H1 (cell line): ENCODE data around the gene SWI5. TPM values are rescaled to one million over a fixed set of nuclear protein-coding genes. Genes with fewer than 3 reads are reported as not detected.

ENCODE experiments used
- CTCF ChIA-PET: fragments of 300-600 bp; sonication (Branson Sonifier 250); formaldehyde crosslinking; loops from one replicate; lab custom pipeline; 2021; ENCODE audit not compliant: partially characterized antibody; lab: Charles Lee
- POLR2A ChIA-PET: fragments of 300-600 bp; sonication (Branson Sonifier 250); formaldehyde crosslinking; loops from one replicate; lab custom pipeline; 2021; ENCODE audit warnings: inconsistent platforms; ENCODE audit not compliant: partially characterized antibody; lab: Charles Lee
- DNase-seq, 2 experiments: peaks; one replicate each; pipeline versions ENCODE4 v3.0.0 to v3.0.0-alpha.2; 2010 to 2022; ENCODE audit warnings: low spot score in 2 of 2, low read depth in 1 of 2, mixed read lengths in 1 of 2
- FAIRE-seq: peaks from 2 replicates; lab custom pipeline; 2011; peaks lifted over from hg19 to GRCh38; lab: Jason Lieb, UNC
- H2AFZ ChIP-seq: 2 replicates; pipeline ENCODE4 v1.8.1; 2012; ENCODE audit warnings: low read length, inconsistent platforms
- H2AK5ac ChIP-seq: 2 replicates; pipeline ENCODE4 v1.6.1; 2013; ENCODE audit warnings: low read depth, low read length
- H2BK120ac ChIP-seq: replicated peaks from 2 replicates; pipeline ENCODE3; 2013; ENCODE audit warnings: low read depth, low read length, inconsistent platforms
- H2BK12ac ChIP-seq: 2 replicates; pipeline ENCODE4 v1.6.1; 2013; ENCODE audit warnings: low read depth, low read length
- H2BK15ac ChIP-seq: 2 replicates; pipeline ENCODE4 v1.6.1; 2013; ENCODE audit warnings: low read length
- H2BK20ac ChIP-seq: 2 replicates; pipeline ENCODE4 v1.6.1; 2013; ENCODE audit warnings: low read length
- H2BK5ac ChIP-seq: 2 replicates; pipeline ENCODE4 v1.6.1; 2013; ENCODE audit warnings: low read depth, low read length
- H3K14ac ChIP-seq: 2 replicates; pipeline ENCODE4 v1.6.1; 2013; ENCODE audit warnings: inconsistent platforms; ENCODE audit not compliant: insufficient read length
- H3K18ac ChIP-seq: 2 replicates; pipeline ENCODE4 v1.6.1; 2013; ENCODE audit warnings: low read length; ENCODE audit errors: extremely low read depth
- H3K23ac ChIP-seq: 2 replicates; pipeline ENCODE4 v1.6.1; 2013; ENCODE audit warnings: inconsistent platforms; ENCODE audit not compliant: insufficient read length
- H3K23me2 ChIP-seq: 2 replicates; pipeline ENCODE4 v1.6.1; 2013; ENCODE audit warnings: low read depth, low read length
- H3K27ac ChIP-seq: 2 replicates; pipeline ENCODE4 v1.6.1; 2011; ENCODE audit warnings: low read depth, low read length, inconsistent platforms
- H3K27me3 ChIP-seq, 4 experiments: replicated peaks in 1 of 4; 1 replicate in 1 of 4; 2 replicates in 3 of 4; pipeline versions ENCODE4 v1.6.1 to v1.8.1; 2011 to 2013; ENCODE audit warnings: low read length in 3 of 4, mild to moderate bottlenecking in 3 of 4, inconsistent platforms in 2 of 4, mixed read lengths in 2 of 4, moderate library complexity in 1 of 4; ENCODE audit not compliant: control insufficient read depth in 3 of 4, insufficient read depth in 3 of 4; ENCODE audit errors: extremely low read depth in 1 of 4
- H3K36me3 ChIP-seq, 4 experiments: 2 replicates each; pipeline versions ENCODE4 v1.6.1 to v1.8.1; 2011 to 2013; ENCODE audit warnings: mild to moderate bottlenecking in 4 of 4, low read length in 3 of 4, moderate library complexity in 2 of 4, control low read depth in 1 of 4, inconsistent platforms in 1 of 4; ENCODE audit not compliant: insufficient read depth in 4 of 4, control insufficient read depth in 2 of 4
- H3K4ac ChIP-seq: replicated peaks from 2 replicates; pipeline ENCODE3; 2013; ENCODE audit warnings: low read length, low read depth, mixed read lengths, inconsistent platforms; ENCODE audit not compliant: insufficient read length
- H3K4me1 ChIP-seq, 4 experiments: replicated peaks in 1 of 4; 1 replicate in 1 of 4; 2 replicates in 3 of 4; pipeline versions ENCODE4 v1.6.1 to v1.8.1; 2011 to 2013; ENCODE audit warnings: low read length in 3 of 4, inconsistent platforms in 2 of 4, mixed read lengths in 1 of 4; ENCODE audit not compliant: insufficient read depth in 4 of 4, control insufficient read depth in 3 of 4
- H3K4me2 ChIP-seq, 2 experiments: 2 replicates each; pipeline versions ENCODE4 v1.6.1 to v1.8.1; 2011 to 2013; ENCODE audit warnings: low read depth in 2 of 2, low read length in 2 of 2, control low read depth in 1 of 2, inconsistent platforms in 1 of 2, mild to moderate bottlenecking in 1 of 2; ENCODE audit not compliant: insufficient read depth in 1 of 2
- H3K4me3 ChIP-seq, 4 experiments: fragments of 200-600, 300-600 bp in 1 of 4; sonication (generic), shearing (Covaris generic), sonication (Bioruptor Twin) in 1 of 4; 2 replicates each; pipeline versions ENCODE4 v1.5.1 to v1.8.1; 2011 to 2016; ENCODE audit warnings: low read length in 4 of 4, low read depth in 3 of 4, control low read depth in 2 of 4, inconsistent platforms in 2 of 4, mild to moderate bottlenecking in 2 of 4, mixed read lengths in 1 of 4, moderate library complexity in 1 of 4; ENCODE audit not compliant: insufficient read depth in 2 of 4; ENCODE audit errors: extremely low read depth in 1 of 4
- H3K56ac ChIP-seq: replicated peaks from 2 replicates; pipeline ENCODE3; 2013; ENCODE audit warnings: low read depth, mild to moderate bottlenecking, mixed read lengths, low read length, inconsistent platforms; ENCODE audit not compliant: insufficient read length
- H3K79me1 ChIP-seq: 2 replicates; pipeline ENCODE4 v1.6.1; 2013; ENCODE audit warnings: low read depth, low read length, control low read depth
- H3K79me2 ChIP-seq, 2 experiments: 2 replicates each; pipeline versions ENCODE4 v1.6.1 to v1.8.1; 2012 to 2013; ENCODE audit warnings: low read length in 2 of 2, mild to moderate bottlenecking in 2 of 2, inconsistent platforms in 1 of 2; ENCODE audit not compliant: insufficient read depth in 2 of 2, control insufficient read depth in 1 of 2
- H3K9ac ChIP-seq, 4 experiments: replicated peaks in 1 of 4; 1 replicate in 1 of 4; 2 replicates in 3 of 4; pipeline versions ENCODE4 v1.6.1 to v1.8.1; 2011 to 2013; ENCODE audit warnings: low read depth in 3 of 4, low read length in 3 of 4, control low read depth in 2 of 4, mild to moderate bottlenecking in 2 of 4, moderate library complexity in 2 of 4, inconsistent platforms in 1 of 4; ENCODE audit errors: extremely low read depth in 1 of 4
- H3K9me3 ChIP-seq, 2 experiments: 2 replicates each; pipeline versions ENCODE4 v1.6.1 to v1.8.1; 2012 to 2013; ENCODE audit warnings: mild to moderate bottlenecking in 2 of 2, moderate library complexity in 2 of 2, control low read depth in 1 of 2, inconsistent platforms in 1 of 2, low read depth in 1 of 2, low read length in 1 of 2, mixed read lengths in 1 of 2; ENCODE audit not compliant: insufficient read depth in 2 of 2
- H4K20me1 ChIP-seq, 2 experiments: replicated peaks in 1 of 2; 2 replicates each; pipeline versions ENCODE3 to v1.8.1; 2011 to 2013; ENCODE audit warnings: inconsistent platforms in 2 of 2, low read length in 2 of 2, mild to moderate bottlenecking in 1 of 2; ENCODE audit not compliant: insufficient read depth in 2 of 2, control insufficient read depth in 1 of 2
- H4K5ac ChIP-seq: 2 replicates; pipeline ENCODE4 v1.6.1; 2013; ENCODE audit warnings: low read length, low read depth, mixed read lengths, inconsistent platforms; ENCODE audit not compliant: insufficient read length
- H4K8ac ChIP-seq: 2 replicates; pipeline ENCODE4 v1.8.0; 2013; ENCODE audit warnings: mild to moderate bottlenecking, moderate library complexity, low read length, inconsistent platforms; ENCODE audit not compliant: insufficient read depth; ENCODE audit errors: extremely low read depth
- H4K91ac ChIP-seq: replicated peaks from 2 replicates; pipeline ENCODE3; 2013; ENCODE audit warnings: low read length, mixed read lengths, inconsistent platforms; ENCODE audit not compliant: insufficient read length
- BCL11A ChIP-seq, 2 experiments: IDR thresholded peaks; one replicate each; pipeline ENCODE4 v1.6.1; 2011; ENCODE audit warnings: low read depth in 2 of 2, low read length in 2 of 2, mild to moderate bottlenecking in 2 of 2
- CBX8 ChIP-seq: fragments of 300-800, 300-1000 bp; sonication (generic); IDR thresholded peaks from 2 replicates; pipeline ENCODE4 v1.7.1; 2016; ENCODE audit warnings: low read depth, low read length, borderline replicate concordance
- CREB1 ChIP-seq: IDR thresholded peaks from 2 replicates; pipeline ENCODE4 v1.6.1; 2012; ENCODE audit warnings: inconsistent platforms
- GABPA ChIP-seq: IDR thresholded peaks from 2 replicates; pipeline ENCODE4 v1.6.1; 2011; ENCODE audit warnings: mild to moderate bottlenecking, low read length, moderate library complexity, borderline replicate concordance; ENCODE audit not compliant: insufficient read depth
- RFX5 ChIP-seq: IDR thresholded peaks from 2 replicates; pipeline ENCODE4 v1.6.1; 2011; ENCODE audit warnings: low read depth, low read length, improper control_type of control experiment, borderline replicate concordance
- SIN3A ChIP-seq, 2 experiments: IDR thresholded peaks in 1 of 2; conservative IDR thresholded peaks in 1 of 2; 2 replicates each; pipeline ENCODE4 v1.6.1; 2011 to 2012; ENCODE audit warnings: low read length in 2 of 2, improper control_type of control experiment in 1 of 2, low read depth in 1 of 2, mild to moderate bottlenecking in 1 of 2
- SP2 ChIP-seq: IDR thresholded peaks from 2 replicates; pipeline ENCODE4 v1.6.1; 2012; ENCODE audit warnings: mild to moderate bottlenecking, low read length, inconsistent platforms
- TCF12 ChIP-seq: IDR thresholded peaks from 2 replicates; pipeline ENCODE4 v1.6.1; 2011; ENCODE audit warnings: low read depth, mild to moderate bottlenecking, low read length
- WGBS, 2 experiments: shearing (Covaris generic) in 1 of 2; methylation state at CpG; one replicate each; pipeline versions ENCODE4 v1.1.6 to v1.1.7; 2013 to 2015; ENCODE audit warnings: low lambda C conversion rate in 2 of 2, mixed read lengths in 2 of 2, inconsistent platforms in 1 of 2, low coverage in 1 of 2, missing lambda C conversion rate in 1 of 2; ENCODE audit not compliant: insufficient replicate concordance in 2 of 2, insufficient coverage in 1 of 2, insufficient read length in 1 of 2; ENCODE audit errors: extremely low coverage in 1 of 2, missing lambda C conversion rate in 1 of 2; 5-methylcytosine and 5-hydroxymethylcytosine counted together
- polyA plus RNA-seq, 7 experiments: library from polyadenylated mRNA; depleted of rRNA in 3 of 7; stranded (reverse) in 5 of 7; unstranded in 2 of 7; fragments of >200 nt in 5 of 7; fragments of 200-250 nt in 2 of 7; gene quantifications; 1 replicate in 5 of 7; 2 replicates in 1 of 7; 4 replicates in 1 of 7; pipeline versions ENCODE4 v1.2.1 to v1.2.3, GENCODE V29; 2011 to 2013; ENCODE audit warnings: missing spikeins in 2 of 7, mixed read lengths in 2 of 7
- total RNA-seq: library from RNA; stranded (reverse); fragmentation: NEBNext Ultra II Directional; extraction: Animal tissue kit (Norgen Biotek cat#: 25700); gene quantifications from 2 replicates; pipeline ENCODE4 v1.2.1, GENCODE V29; 2021

The SWI5 gene
- total and polyA plus RNA-seq, 2 of the 8 experiments (the other 6 are each of a cell fraction or from before 2014, with no cell fraction given) = 29.0 to 59.5 TPM

DNA sequence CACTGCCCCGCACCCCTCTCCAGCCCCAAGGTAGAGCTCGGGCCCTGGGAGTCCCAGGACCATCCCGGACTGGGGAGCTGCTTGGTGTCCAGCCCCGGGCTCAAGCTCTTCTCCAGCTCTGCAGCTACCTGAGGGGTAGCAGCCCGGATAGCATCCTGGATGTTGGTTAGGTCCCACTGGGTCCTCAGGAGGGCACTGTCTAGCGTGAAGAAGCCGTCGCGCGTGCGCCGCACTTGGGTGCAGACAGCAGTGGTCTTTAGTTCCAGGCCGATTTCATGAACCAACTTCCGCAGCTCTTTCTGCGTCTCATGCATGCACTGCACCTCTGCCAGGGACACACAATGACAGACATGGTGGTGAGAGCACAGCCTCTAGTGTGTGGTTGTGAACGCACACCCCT is 33.5 kb downstream of the SWI5 start:
- H3K9me3 ChIP-seq = no peaks in the 10 kb centered on the region
- no peaks in the 10 kb centered on the region for H3K4me1 ChIP-seq
- H3K18ac ChIP-seq = no peak overlapping the region
- no peak overlapping the region for H2AFZ ChIP-seq
- FAIRE-seq = no peak
- WGBS, 2 experiments = 93% methylated on average over 16 of the region's 16 CpGs; no CpG with 5 or more reads in 1 of the 2 experiments
- H3K9ac ChIP-seq = no peak overlapping the region
- no peak overlapping the region for H3K23ac ChIP-seq
- H3K79me1 ChIP-seq = no peaks in the 10 kb centered on the region
- H4K5ac ChIP-seq = no peak overlapping the region
- H3K56ac ChIP-seq = no peak overlapping the region
- H2BK12ac ChIP-seq = no peak overlapping the region
- H3K36me3 ChIP-seq = peaks cover 17 to 36% (median 29%) of the 10 kb centered on the region in 4 experiments
- no peak for TF ChIP-seq RFX5
- TF ChIP-seq CBX8 = no peak
- TF ChIP-seq CREB1 = no peak
- no peak for TF ChIP-seq BCL11A (IDR thresholded peaks at IDR 0.05; ENCODE audit: low read depth in 2 of 2, low read length in 2 of 2)
- no peak for TF ChIP-seq TCF12
- TF ChIP-seq SIN3A (conservative IDR thresholded peaks at IDR 0.05 in 1 of 2, IDR thresholded peaks at IDR 0.05 in 1 of 2; ENCODE audit: low read depth in 1 of 2, low read length in 2 of 2) = no peak
- no peak for TF ChIP-seq GABPA
- TF ChIP-seq SP2 = no peak
- H3K27me3 ChIP-seq = no peaks in the 10 kb centered on the region
- H3K23me2 ChIP-seq = no peaks in the 10 kb centered on the region
- no peak overlapping the region for H2BK20ac ChIP-seq
- no peak overlapping the region for H3K4ac ChIP-seq
- POLR2A ChIA-PET = interaction anchor here (1.0 to 2.3 kb wide), 4 partner anchors 8 to 74 kb away, joined by 3 to 11 read pairs (median 4); partner anchors contain the start of gene TRUB2
- no peaks in the 10 kb centered on the region for H3K79me2 ChIP-seq
- H3K4me2 ChIP-seq = no peak overlapping the region
- no peak overlapping the region for H2BK5ac ChIP-seq
- H4K8ac ChIP-seq = no peak overlapping the region
- H3K27ac ChIP-seq = no peak overlapping the region
- peaks cover 0 to 2% of the 10 kb centered on the region in 2 experiments for H4K20me1 ChIP-seq
- H4K91ac ChIP-seq = no peak overlapping the region
- no peak overlapping the region for H2BK15ac ChIP-seq
- DNase-seq = no peak
- no peak overlapping the region for H2BK120ac ChIP-seq
- no peak overlapping the region for H3K14ac ChIP-seq
- H3K4me3 ChIP-seq = no peak overlapping the region
- H2AK5ac ChIP-seq = no peak overlapping the region
- CTCF ChIA-PET = interaction anchor here (0.5 to 4.0 kb wide), 10 partner anchors 12 to 303 kb away, joined by 3 to 21 read pairs (median 3); no protein-coding TSS in a partner anchor
